ENCODE data around the gene PRAMEF12.
"Not testable (repeated sequence)": the region's sequence is repeated elsewhere in the genome, so short reads cannot be mapped to it uniquely, and the experiment has no call there.

GRCh38 chr1:12781488-12781887 lies 8.0 kb downstream of the PRAMEF12 start:
- TF ChIP-seq POLR2A (IDR thresholded peaks at IDR 0.05; ENCODE audit: low read depth, low read length); ZNF217 (IDR thresholded peaks at IDR 0.05); CTCF (IDR thresholded peaks at IDR 0.05 in 2 of 3, conservative IDR thresholded peaks at IDR 0.05 in 1 of 3; ENCODE audit: control insufficient read depth in 2 of 3, extremely low read depth in 1 of 3, insufficient read depth in 1 of 3, low read depth in 3 of 3, low read length in 3 of 3); POLR2AphosphoS2 (IDR thresholded peaks at IDR 0.05; ENCODE audit: low read depth, low read length); EZH2 (IDR thresholded peaks at IDR 0.05; ENCODE audit: borderline replicate concordance, control insufficient read depth, low read depth, low read length); BRCA1 (IDR thresholded peaks at IDR 0.05; ENCODE audit: low read depth, low read length); REST (IDR thresholded peaks at IDR 0.05; ENCODE audit: low read depth, low read length); NFYA (IDR thresholded peaks at IDR 0.05; ENCODE audit: borderline replicate concordance, low read depth, low read length); POLR2AphosphoS5 (IDR thresholded peaks at IDR 0.05; ENCODE audit: low read length); CBFB (IDR thresholded peaks at IDR 0.05; ENCODE audit: low read depth): not testable (repeated sequence)

All from GM12878 (cell line).